ENCODE results near the gene WWOX. TPM values are rescaled to one million over a fixed set of nuclear protein-coding genes. Genes with fewer than 3 reads are reported as not detected.

Gene WWOX
- total and polyA plus RNA-seq, 2 of the 4 experiments (the other 2 are of a cell fraction) = 2.7 to 5.4 TPM

GRCh38 chr16:79006206-79006605, 906.8 kb downstream of the WWOX start:
- no peak overlapping the region for H3K56ac ChIP-seq (ENCODE audit: extremely low read depth, insufficient read depth, low read length)
- no peak overlapping the region for H3K9ac ChIP-seq (ENCODE audit: low read depth, low read length)
- H3K9me1 ChIP-seq (ENCODE audit: insufficient read depth, low read length) = no peaks in the 10 kb centered on the region
- no peak for DNase-seq
- no peak overlapping the region for H2BK15ac ChIP-seq (ENCODE audit: low read depth, low read length)
- TF ChIP-seq SMC3 (IDR thresholded peaks at IDR 0.05; ENCODE audit: low read depth, low read length) = no peak
- no peak for TF ChIP-seq MAZ (IDR thresholded peaks at IDR 0.05; ENCODE audit: borderline replicate concordance, low read depth, low read length)
- no peak for TF ChIP-seq NFE2L2 (IDR thresholded peaks at IDR 0.05; ENCODE audit: low read depth, low read length)
- TF ChIP-seq CHD1 (IDR thresholded peaks at IDR 0.05; ENCODE audit: low read depth, low read length) = no peak
- no peak for TF ChIP-seq MAFK (IDR thresholded peaks at IDR 0.05; ENCODE audit: low read depth, low read length)
- no peak for TF ChIP-seq ELK1 (IDR thresholded peaks at IDR 0.05; ENCODE audit: borderline replicate concordance, low read depth, low read length)
- TF ChIP-seq USF2 (IDR thresholded peaks at IDR 0.05; ENCODE audit: low read depth, low read length) = no peak
- no peak for TF ChIP-seq CTCF (conservative IDR thresholded peaks at IDR 0.05; ENCODE audit: low read depth, low read length)
- no peak for TF ChIP-seq RCOR1 (IDR thresholded peaks at IDR 0.05; ENCODE audit: insufficient replicate concordance, low read length)
- TF ChIP-seq BHLHE40 (IDR thresholded peaks at IDR 0.05; ENCODE audit: low read depth, low read length) = no peak
- no peak for TF ChIP-seq POLR2A (IDR thresholded peaks at IDR 0.05; ENCODE audit: low read depth, low read length)
- TF ChIP-seq CEBPB (IDR thresholded peaks at IDR 0.05; ENCODE audit: low read depth, low read length) = no peak
- no peak for TF ChIP-seq RAD21 (IDR thresholded peaks at IDR 0.05; ENCODE audit: low read length)
- no peak for TF ChIP-seq MXI1 (IDR thresholded peaks at IDR 0.05; ENCODE audit: borderline replicate concordance, low read depth, low read length)
- no peak for TF ChIP-seq FOS (IDR thresholded peaks at IDR 0.05; ENCODE audit: low read depth, low read length)
- TF ChIP-seq RFX5 (IDR thresholded peaks at IDR 0.05; ENCODE audit: low read depth, low read length) = no peak
- intact Hi-C loops (cut with micrococcal nuclease) = no loop called here
- H3K4me2 ChIP-seq (ENCODE audit: low read depth, low read length) = no peak overlapping the region
- H3K23ac ChIP-seq (ENCODE audit: low read depth, low read length) = no peak overlapping the region
- no peak overlapping the region for H2AFZ ChIP-seq (replicated peaks; ENCODE audit: low read length, poor library complexity)
- no CpG with 5 or more reads among the region's 8 CpGs for WGBS, 2 experiments (ENCODE audit: extremely low coverage in 2 of 2, insufficient read length in 1 of 2)
- no peak overlapping the region for H3K4ac ChIP-seq (ENCODE audit: low read depth, low read length)
- dilution Hi-C loops (cut with HindIII; ENCODE audit: low sequenced_read_pairs, unreplicated experiment) = no loop called here
- in situ Hi-C loops (cut with MboI; ENCODE audit: low sequenced_read_pairs) = no loop called here
- H4K8ac ChIP-seq (ENCODE audit: low read depth in 2 of 2, low read length in 2 of 2) = no peak overlapping the region
- H3K18ac ChIP-seq (ENCODE audit: low read depth, low read length) = no peak overlapping the region
- H4K20me1 ChIP-seq (ENCODE audit: insufficient read depth, low read length) = no peaks in the 10 kb centered on the region
- no peak overlapping the region for H2BK5ac ChIP-seq (ENCODE audit: low read depth, low read length, poor library complexity, severe bottlenecking)
- no peak overlapping the region for H4K5ac ChIP-seq (ENCODE audit: low read depth, low read length)
- H3K9me3 ChIP-seq (ENCODE audit: control insufficient read depth, insufficient read depth, low read length) = peaks cover 51% of the 10 kb centered on the region
- H2BK20ac ChIP-seq (ENCODE audit: low read depth, low read length) = no peak overlapping the region
- H4K91ac ChIP-seq (ENCODE audit: insufficient read depth, low read depth, low read length) = no peak overlapping the region
- no peak overlapping the region for H3K27ac ChIP-seq (ENCODE audit: insufficient read depth, low read length)
- no peaks in the 10 kb centered on the region for H3K36me3 ChIP-seq (ENCODE audit: control insufficient read depth, insufficient read depth, low read length)
- BruUV-seq (replicated peaks) = no TSS peak
- ATAC-seq (ENCODE audit: low read depth) = no peak
- ChIA-PET POLR2A (ENCODE audit: unreplicated experiment) (no interaction called here), CTCF (no interaction called here)
- no peaks in the 10 kb centered on the region for H3K27me3 ChIP-seq (ENCODE audit: control insufficient read depth, insufficient read depth, low read length)
- no peak overlapping the region for H3K4me3 ChIP-seq (ENCODE audit: insufficient read depth, low read depth, low read length)
- H2BK120ac ChIP-seq (ENCODE audit: low read depth, low read length) = no peak overlapping the region
- H3K79me1 ChIP-seq (ENCODE audit: low read depth in 1 of 2, low read length in 2 of 2) = no peaks in the 10 kb centered on the region
- no peaks in the 10 kb centered on the region for H3K4me1 ChIP-seq (ENCODE audit: control insufficient read depth, insufficient read depth, low read length)
- H2AK5ac ChIP-seq (ENCODE audit: low read depth, low read length) = no peak overlapping the region
- no peak overlapping the region for H2AK9ac ChIP-seq (replicated peaks; ENCODE audit: low read depth, low read length, poor library complexity)
- no peak overlapping the region for H3K14ac ChIP-seq (replicated peaks; ENCODE audit: low read depth, low read length)
